GM12878 (cell line): ENCODE measurements around the gene PRKCZ. TPM values are rescaled to one million over a fixed set of nuclear protein-coding genes. Genes with fewer than 3 reads are reported as not detected.

Source experiments
- ATAC-seq: fragments of 200-7000 bp; cut with Tn5 transposase; 3 replicates; pipeline ENCODE4 v1.9.1; 2020; ENCODE audit warnings: mild to moderate bottlenecking, moderate library complexity
- BruUV-seq: library from RNA; stranded (reverse); fragments of 400-500 nt; replicated peaks from 2 replicates; lab custom pipeline; 2021; lab: Mats Ljungman, UMichigan
- CTCF ChIA-PET: fragments of 300-600 bp; sonication (Branson Sonifier 250); formaldehyde crosslinking; extraction: SDS; loops from one replicate; lab custom pipeline; 2021; ENCODE audit warnings: inconsistent platforms; lab: Yijun Ruan, JAX
- POLR2A ChIA-PET: fragments of 350-600 bp; formaldehyde crosslinking; extraction: SDS; loops from one replicate; lab custom pipeline; 2021; ENCODE audit warnings: inconsistent platforms; lab: Charles Lee
- RAD21 ChIA-PET: fragments of 300-600 bp; sonication (Branson Sonifier 250); formaldehyde crosslinking; loops from one replicate; lab custom pipeline; 2023; ENCODE audit warnings: antibody characterized with exemption; ENCODE audit not compliant: unreplicated experiment; lab: Charles Lee
- SMC1A ChIA-PET: fragments of 300-600 bp; sonication (Branson Sonifier 250); formaldehyde crosslinking; loops from one replicate; lab custom pipeline; 2023; ENCODE audit not compliant: unreplicated experiment, uncharacterized antibody; lab: Charles Lee
- DNase-seq: peaks from one replicate; pipeline ENCODE4 v3.0.0-alpha.2; 2011; ENCODE audit warnings: low read depth, low spot score
- FAIRE-seq: peaks from 3 replicates; lab custom pipeline; 2011; peaks lifted over from hg19 to GRCh38; lab: Jason Lieb, UNC
- H2AFZ ChIP-seq: 2 replicates; pipeline ENCODE4 v1.6.0; 2011; ENCODE audit warnings: low read depth, low read length, control low read depth; ENCODE audit not compliant: control insufficient read depth
- H3K27ac ChIP-seq: 2 replicates; pipeline ENCODE4 v1.5.1; 2011; ENCODE audit warnings: control low read depth; ENCODE audit not compliant: control insufficient read depth, insufficient read depth
- H3K27me3 ChIP-seq, 2 experiments: replicated peaks in 1 of 2; 2 replicates each; pipeline versions ENCODE4 v1.6.0 to v1.6.1; 2011; ENCODE audit warnings: low read length in 1 of 2; ENCODE audit not compliant: control insufficient read depth in 2 of 2, insufficient read depth in 2 of 2
- H3K36me3 ChIP-seq, 2 experiments: 2 replicates each; pipeline ENCODE4 v1.5.1; 2011; ENCODE audit warnings: low read length in 1 of 2; ENCODE audit not compliant: control insufficient read depth in 2 of 2, insufficient read depth in 2 of 2
- H3K4me1 ChIP-seq: 2 replicates; pipeline ENCODE4 v1.6.1; 2011; ENCODE audit warnings: mild to moderate bottlenecking, low read length, moderate library complexity, mixed read lengths; ENCODE audit not compliant: control insufficient read depth, insufficient read depth
- H3K4me2 ChIP-seq: 2 replicates; pipeline ENCODE4 v1.6.0; 2011; ENCODE audit warnings: control low read depth; ENCODE audit not compliant: control insufficient read depth, insufficient read depth
- H3K4me3 ChIP-seq: fragments of 200-600 bp; sonication (generic); 2 replicates; pipeline ENCODE4 v1.5.1; 2016
- H3K79me2 ChIP-seq: 2 replicates; pipeline ENCODE4 v1.6.0; 2011; ENCODE audit warnings: low read length; ENCODE audit not compliant: control insufficient read depth, insufficient read depth
- H3K9ac ChIP-seq: 2 replicates; pipeline ENCODE4 v1.8.0; 2011; ENCODE audit warnings: low read length, control low read depth, mixed read lengths; ENCODE audit not compliant: control insufficient read depth, insufficient read depth
- H3K9me3 ChIP-seq: replicated peaks from 3 replicates; pipeline ENCODE4 v1.5.1; 2011; ENCODE audit warnings: mild to moderate bottlenecking, low read length; ENCODE audit not compliant: control insufficient read depth, insufficient read depth
- H4K20me1 ChIP-seq: 2 replicates; pipeline ENCODE4 v1.6.0; 2011; ENCODE audit not compliant: control insufficient read depth, insufficient read depth
- BACH1 ChIP-seq: fragments of 450-650 bp; IDR thresholded peaks from 2 replicates; pipeline ENCODE4 v1.6.1; 2017; ENCODE audit warnings: mild to moderate bottlenecking, borderline replicate concordance
- CBFB ChIP-seq: IDR thresholded peaks from 2 replicates; pipeline ENCODE4 v1.6.1; 2016; ENCODE audit warnings: antibody characterized with exemption, low read depth
- DPF2 ChIP-seq: fragments of 450-650 bp; IDR thresholded peaks from 2 replicates; pipeline ENCODE4 v1.6.1; 2017; ENCODE audit warnings: mild to moderate bottlenecking
- EZH2 ChIP-seq: IDR thresholded peaks from 2 replicates; pipeline ENCODE4 v1.6.1; 2012; ENCODE audit warnings: low read depth, mild to moderate bottlenecking, control low read depth, inconsistent platforms, low read length, borderline replicate concordance; ENCODE audit not compliant: control insufficient read depth
- GATAD2B ChIP-seq: fragments of 450-650 bp; conservative IDR thresholded peaks from 2 replicates; pipeline ENCODE4 v1.6.1; 2017; ENCODE audit warnings: low read depth, mild to moderate bottlenecking, moderate library complexity
- HCFC1 ChIP-seq: fragments of 150-350 bp; IDR thresholded peaks from 2 replicates; pipeline ENCODE4 v1.6.1; 2014; ENCODE audit warnings: low read length
- HDGF ChIP-seq: fragments of 450-650 bp; IDR thresholded peaks from 2 replicates; pipeline ENCODE4 v1.6.1; 2016; ENCODE audit warnings: antibody characterized with exemption
- IKZF1 ChIP-seq: fragments of 450-650 bp; conservative IDR thresholded peaks from 2 replicates; pipeline ENCODE4 v1.6.1; 2017; ENCODE audit warnings: antibody characterized with exemption, mild to moderate bottlenecking
- MEF2B ChIP-seq: fragments of 450-650 bp; IDR thresholded peaks from 2 replicates; pipeline ENCODE4 v1.6.1; 2018; ENCODE audit warnings: mild to moderate bottlenecking, moderate library complexity; ENCODE audit not compliant: partially characterized antibody, poor library complexity, severe bottlenecking
- PAX5 ChIP-seq: IDR thresholded peaks from 2 replicates; pipeline ENCODE4 v1.6.1; 2011; ENCODE audit warnings: low read depth, low read length, borderline replicate concordance
- POLR2AphosphoS5 ChIP-seq: IDR thresholded peaks from 2 replicates; pipeline ENCODE4 v1.6.1; 2011; ENCODE audit warnings: mild to moderate bottlenecking, low read length, inconsistent platforms
- RUNX3 ChIP-seq: IDR thresholded peaks from 2 replicates; pipeline ENCODE4 v1.6.1; 2012; ENCODE audit warnings: low read length, inconsistent platforms
- STAT1 ChIP-seq: fragments of 450-650 bp; conservative IDR thresholded peaks from 2 replicates; pipeline ENCODE4 v1.6.1; 2014; ENCODE audit warnings: antibody characterized with exemption, mild to moderate bottlenecking
- TBL1XR1 ChIP-seq: IDR thresholded peaks from 2 replicates; pipeline ENCODE4 v1.6.1; 2012; ENCODE audit warnings: low read depth, low read length, improper control_type of control experiment
- TCF7 ChIP-seq: IDR thresholded peaks from 2 replicates; pipeline ENCODE4 v1.6.1; 2014; ENCODE audit warnings: antibody characterized with exemption, borderline replicate concordance
- WRNIP1 ChIP-seq: IDR thresholded peaks from 2 replicates; pipeline ENCODE4 v1.6.1; 2011; ENCODE audit warnings: low read depth, low read length, improper control_type of control experiment, borderline replicate concordance
- ZNF384 ChIP-seq: IDR thresholded peaks from 2 replicates; pipeline ENCODE4 v1.6.1; 2012; ENCODE audit warnings: low read depth, mild to moderate bottlenecking, low read length, improper control_type of control experiment, borderline replicate concordance
- WGBS: methylation state at CpG from one replicate; pipeline ENCODE4 v1.1.6; 2016; ENCODE audit warnings: low lambda C conversion rate; ENCODE audit not compliant: insufficient replicate concordance, insufficient coverage; ENCODE audit errors: missing lambda C conversion rate; 5-methylcytosine and 5-hydroxymethylcytosine counted together
- in situ Hi-C: fragments of 300-500 bp; cut with MboI; formaldehyde crosslinking; loops from 9 replicates; pipeline ENCODE4 v1.14.3; 2018; ENCODE audit warnings: mixed read lengths
- intact Hi-C: fragments of 100-400 bp; cut with micrococcal nuclease; formaldehyde crosslinking; loops from one replicate; pipeline ENCODE4 v1.14.2; 2022; ENCODE audit not compliant: unreplicated experiment
- polyA plus RNA-seq, 11 experiments: library from polyadenylated mRNA; depleted of rRNA in 4 of 11; unstranded in 6 of 11; stranded (reverse) in 5 of 11; fragments of >200 nt; fragmentation: Nextera tagmentation in 4 of 11; fragmentation: Illumina TruSeq in 1 of 11; extraction: Ambion mirVana in 4 of 11; extraction: Trizol in 1 of 11; gene quantifications; 1 replicate in 1 of 11; 2 replicates in 10 of 11; pipeline versions ENCODE4 v1.2.1 to v1.2.3, GENCODE V29; 2011 to 2016; ENCODE audit warnings: inconsistent platforms in 2 of 11, missing spikeins in 2 of 11, low read depth in 1 of 11
- total RNA-seq, 4 experiments: library from RNA; depleted of rRNA in 3 of 4; stranded (reverse); fragments of >200 nt in 3 of 4; fragmentation: Illumina TruSeq in 1 of 4; extraction: Trizol in 1 of 4; gene quantifications; 2 replicates each; pipeline versions ENCODE4 v1.2.1 to v1.2.3, GENCODE V29; 2013 to 2021
- TF ChIP-seq, protein P1 (sequence below): fragments of 450-650 bp; IDR thresholded peaks from 2 replicates; pipeline ENCODE4 v1.6.1; 2018; ENCODE audit warnings: borderline replicate concordance, mild to moderate bottlenecking; ENCODE audit not compliant: partially characterized antibody
- TF ChIP-seq, protein P2 (sequence below): fragments of 450-650 bp; conservative IDR thresholded peaks from 2 replicates; pipeline ENCODE4 v1.6.1; 2017; ENCODE audit warnings: mild to moderate bottlenecking, moderate library complexity
- TF ChIP-seq, protein P3 (sequence below): IDR thresholded peaks from 2 replicates; pipeline ENCODE4 v1.6.1; 2012; ENCODE audit warnings: low read depth, low read length, improper control_type of control experiment

The PRKCZ gene
- total and polyA plus RNA-seq, 10 of the 15 experiments (the other 5 are each of a cell fraction or from before 2014, with no cell fraction given) = 0.05 to 1.9 (median 0.64) TPM; not detected in 1

DNA sequence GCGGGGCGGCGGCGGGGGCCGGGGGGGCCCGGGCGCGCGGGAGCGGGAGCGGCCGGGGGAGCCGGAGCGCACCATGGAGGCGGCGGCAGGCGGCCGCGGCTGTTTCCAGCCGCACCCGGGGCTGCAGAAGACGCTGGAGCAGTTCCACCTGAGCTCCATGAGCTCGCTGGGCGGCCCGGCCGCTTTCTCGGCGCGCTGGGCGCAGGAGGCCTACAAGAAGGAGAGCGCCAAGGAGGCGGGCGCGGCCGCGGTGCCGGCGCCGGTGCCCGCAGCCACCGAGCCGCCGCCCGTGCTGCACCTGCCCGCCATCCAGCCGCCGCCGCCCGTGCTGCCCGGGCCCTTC lies 178.5 kb downstream of the PRKCZ start:
- in situ Hi-C loops = no loop called here
- FAIRE-seq = no peak
- no peaks in the 10 kb centered on the region for H3K27me3 ChIP-seq
- no peaks in the 10 kb centered on the region for H3K9me3 ChIP-seq
- ATAC-seq = no peak
- H3K4me3 ChIP-seq = peak overlapping the region; percentile 82
- ChIA-PET POLR2A (interaction anchor here (0.9 to 1.0 kb wide), 2 partner anchors 71 to 298 kb away, joined by 3 read pairs; partner anchors contain the start of gene PANK4), RAD21 (interaction anchor here (1.2 to 3.3 kb wide), 3 partner anchors 29 to 87 kb away, joined by 5 to 9 read pairs (median 6); no protein-coding TSS in a partner anchor), SMC1A (interaction anchor here (0.8 to 1.4 kb wide), 3 partner anchors 63 to 154 kb away, joined by 3 to 6 read pairs (median 3); no protein-coding TSS in a partner anchor)
- peak overlapping the region; percentile 97 for H3K4me2 ChIP-seq
- WGBS = 2% methylated on average over 10 of the region's 50 CpGs
- H3K9ac ChIP-seq = no peak overlapping the region; the same call in 1 of the 2 replicates
- H4K20me1 ChIP-seq = 0 out of 2 replicates have a peak, but pooled peaks cover 8% of the 10 kb centered on the region
- TF ChIP-seq, protein P1, sequence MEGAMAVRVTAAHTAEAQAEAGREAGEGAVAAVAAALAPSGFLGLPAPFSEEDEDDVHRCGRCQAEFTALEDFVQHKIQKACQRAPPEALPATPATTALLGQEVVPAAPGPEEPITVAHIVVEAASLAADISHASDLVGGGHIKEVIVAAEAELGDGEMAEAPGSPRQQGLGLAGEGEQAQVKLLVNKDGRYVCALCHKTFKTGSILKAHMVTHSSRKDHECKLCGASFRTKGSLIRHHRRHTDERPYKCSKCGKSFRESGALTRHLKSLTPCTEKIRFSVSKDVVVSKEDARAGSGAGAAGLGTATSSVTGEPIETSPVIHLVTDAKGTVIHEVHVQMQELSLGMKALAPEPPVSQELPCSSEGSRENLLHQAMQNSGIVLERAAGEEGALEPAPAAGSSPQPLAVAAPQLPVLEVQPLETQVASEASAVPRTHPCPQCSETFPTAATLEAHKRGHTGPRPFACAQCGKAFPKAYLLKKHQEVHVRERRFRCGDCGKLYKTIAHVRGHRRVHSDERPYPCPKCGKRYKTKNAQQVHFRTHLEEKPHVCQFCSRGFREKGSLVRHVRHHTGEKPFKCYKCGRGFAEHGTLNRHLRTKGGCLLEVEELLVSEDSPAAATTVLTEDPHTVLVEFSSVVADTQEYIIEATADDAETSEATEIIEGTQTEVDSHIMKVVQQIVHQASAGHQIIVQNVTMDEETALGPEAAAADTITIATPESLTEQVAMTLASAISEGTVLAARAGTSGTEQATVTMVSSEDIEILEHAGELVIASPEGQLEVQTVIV = no peak
- TF ChIP-seq TBL1XR1 = no peak
- no peak for TF ChIP-seq MEF2B
- no peak for TF ChIP-seq RUNX3
- TF ChIP-seq HDGF = no peak
- TF ChIP-seq, protein P2, sequence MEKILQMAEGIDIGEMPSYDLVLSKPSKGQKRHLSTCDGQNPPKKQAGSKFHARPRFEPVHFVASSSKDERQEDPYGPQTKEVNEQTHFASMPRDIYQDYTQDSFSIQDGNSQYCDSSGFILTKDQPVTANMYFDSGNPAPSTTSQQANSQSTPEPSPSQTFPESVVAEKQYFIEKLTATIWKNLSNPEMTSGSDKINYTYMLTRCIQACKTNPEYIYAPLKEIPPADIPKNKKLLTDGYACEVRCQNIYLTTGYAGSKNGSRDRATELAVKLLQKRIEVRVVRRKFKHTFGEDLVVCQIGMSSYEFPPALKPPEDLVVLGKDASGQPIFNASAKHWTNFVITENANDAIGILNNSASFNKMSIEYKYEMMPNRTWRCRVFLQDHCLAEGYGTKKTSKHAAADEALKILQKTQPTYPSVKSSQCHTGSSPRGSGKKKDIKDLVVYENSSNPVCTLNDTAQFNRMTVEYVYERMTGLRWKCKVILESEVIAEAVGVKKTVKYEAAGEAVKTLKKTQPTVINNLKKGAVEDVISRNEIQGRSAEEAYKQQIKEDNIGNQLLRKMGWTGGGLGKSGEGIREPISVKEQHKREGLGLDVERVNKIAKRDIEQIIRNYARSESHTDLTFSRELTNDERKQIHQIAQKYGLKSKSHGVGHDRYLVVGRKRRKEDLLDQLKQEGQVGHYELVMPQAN = 0 out of 2 replicates have a peak, but pooled peaks have one; percentile 31
- TF ChIP-seq CBFB = no peak
- no peak for TF ChIP-seq ZNF384
- no peak for TF ChIP-seq HCFC1
- peak; percentile 49; the same call in 1 of the 2 replicates for TF ChIP-seq IKZF1
- TF ChIP-seq STAT1 = no peak
- no peak for TF ChIP-seq TCF7
- peak; percentile 44; the same call in 1 of the 2 replicates for TF ChIP-seq DPF2
- 0 out of 2 replicates have a peak, but pooled peaks have one; percentile 33 for TF ChIP-seq BACH1
- TF ChIP-seq, protein P3, sequence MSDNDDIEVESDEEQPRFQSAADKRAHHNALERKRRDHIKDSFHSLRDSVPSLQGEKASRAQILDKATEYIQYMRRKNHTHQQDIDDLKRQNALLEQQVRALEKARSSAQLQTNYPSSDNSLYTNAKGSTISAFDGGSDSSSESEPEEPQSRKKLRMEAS = no peak
- TF ChIP-seq PAX5 = no peak
- TF ChIP-seq WRNIP1 = no peak
- no peak for TF ChIP-seq EZH2
- peak; percentile 25; the same call in 1 of the 2 replicates for TF ChIP-seq GATAD2B
- TF ChIP-seq POLR2AphosphoS5 = no peak
- TF ChIP-seq, all 136 proteins: peak for 5
- intact Hi-C loops = loop anchor here (5.0 kb wide), 1 partner anchor 84 kb away; no protein-coding TSS in a partner anchor
- no peak overlapping the region for H3K27ac ChIP-seq
- BruUV-seq = no TSS peak
- H2AFZ ChIP-seq = no peak overlapping the region
- H3K36me3 ChIP-seq = no peaks in the 10 kb centered on the region; a peak in 1 of 4 replicates
- peaks cover 16% of the 10 kb centered on the region for H3K4me1 ChIP-seq
- CTCF ChIA-PET = interaction anchor here (0.6 to 1.4 kb wide), 6 partner anchors 12 to 186 kb away, joined by 3 to 4 read pairs (median 3); no protein-coding TSS in a partner anchor
- DNase-seq = no peak
- peaks cover 46% of the 10 kb centered on the region for H3K79me2 ChIP-seq
